ENCODE results near the gene TSC1. TPM values are rescaled to one million over a fixed set of nuclear protein-coding genes. Genes with fewer than 3 reads are reported as not detected.

Gene TSC1
- polyA plus RNA-seq, 2 of the 4 experiments (the other 2 are of a cell fraction): 15.2 to 37.9 TPM

DNA sequence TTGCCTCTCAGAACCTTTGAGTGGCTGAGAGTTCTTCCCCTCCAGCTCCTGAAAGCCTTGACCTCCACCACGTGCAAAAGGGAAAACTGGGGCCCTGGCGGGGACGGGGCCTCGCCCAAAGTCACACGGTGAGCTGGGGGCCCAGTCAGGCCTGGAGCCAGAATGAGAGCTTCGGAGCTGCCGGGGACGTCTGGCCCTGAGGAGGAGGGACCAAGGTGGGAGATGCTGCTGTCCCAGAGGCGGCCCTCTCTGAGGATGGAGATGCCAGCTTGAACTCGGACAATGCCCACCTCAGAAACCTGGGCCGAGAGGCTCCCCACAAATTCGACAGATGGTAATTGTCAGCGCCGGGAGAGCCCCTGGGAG is 67.0 kb downstream of the TSC1 start:
- Histone ChIP-seq H3K4me3 (peak overlapping the region; percentile 97), H3K4me2 (peak overlapping the region; percentile 97), H3K27ac (peak overlapping the region; percentile 89 to 95; a peak in 5 of 6 replicates), H3K4me1 (peaks cover 8% of the 10 kb centered on the region; the same call in 1 of the 3 replicates), H3K9me3 (no peaks in the 10 kb centered on the region)
- ATAC-seq: no peak; a peak in 1 of 6 replicates
- TF ChIP-seq, protein P1, sequence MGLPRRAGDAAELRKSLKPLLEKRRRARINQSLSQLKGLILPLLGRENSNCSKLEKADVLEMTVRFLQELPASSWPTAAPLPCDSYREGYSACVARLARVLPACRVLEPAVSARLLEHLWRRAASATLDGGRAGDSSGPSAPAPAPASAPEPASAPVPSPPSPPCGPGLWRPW (IDR thresholded peaks at IDR 0.05): no peak
- no peak for TF ChIP-seq JUN (IDR thresholded peaks at IDR 0.05)
- TF ChIP-seq TP53 (CRISPR knock-in tag; IDR thresholded peaks at IDR 0.05): no peak
- TF ChIP-seq JUNB (IDR thresholded peaks at IDR 0.05): no peak
- TF ChIP-seq RFX5 (IDR thresholded peaks at IDR 0.05): no peak
- TF ChIP-seq, protein P2, sequence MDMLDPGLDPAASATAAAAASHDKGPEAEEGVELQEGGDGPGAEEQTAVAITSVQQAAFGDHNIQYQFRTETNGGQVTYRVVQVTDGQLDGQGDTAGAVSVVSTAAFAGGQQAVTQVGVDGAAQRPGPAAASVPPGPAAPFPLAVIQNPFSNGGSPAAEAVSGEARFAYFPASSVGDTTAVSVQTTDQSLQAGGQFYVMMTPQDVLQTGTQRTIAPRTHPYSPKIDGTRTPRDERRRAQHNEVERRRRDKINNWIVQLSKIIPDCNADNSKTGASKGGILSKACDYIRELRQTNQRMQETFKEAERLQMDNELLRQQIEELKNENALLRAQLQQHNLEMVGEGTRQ (IDR thresholded peaks at IDR 0.05): no peak
- TF ChIP-seq, protein P3, sequence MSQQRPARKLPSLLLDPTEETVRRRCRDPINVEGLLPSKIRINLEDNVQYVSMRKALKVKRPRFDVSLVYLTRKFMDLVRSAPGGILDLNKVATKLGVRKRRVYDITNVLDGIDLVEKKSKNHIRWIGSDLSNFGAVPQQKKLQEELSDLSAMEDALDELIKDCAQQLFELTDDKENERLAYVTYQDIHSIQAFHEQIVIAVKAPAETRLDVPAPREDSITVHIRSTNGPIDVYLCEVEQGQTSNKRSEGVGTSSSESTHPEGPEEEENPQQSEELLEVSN (IDR thresholded peaks at IDR 0.05; ENCODE audit: borderline replicate concordance, low read depth): no peak
- TF ChIP-seq EHF (CRISPR knock-in tag; IDR thresholded peaks at IDR 0.05): no peak
- TF ChIP-seq NFE2L2 (conservative IDR thresholded peaks at IDR 0.05; ENCODE audit: low read length): no peak
- TF ChIP-seq, protein P4, sequence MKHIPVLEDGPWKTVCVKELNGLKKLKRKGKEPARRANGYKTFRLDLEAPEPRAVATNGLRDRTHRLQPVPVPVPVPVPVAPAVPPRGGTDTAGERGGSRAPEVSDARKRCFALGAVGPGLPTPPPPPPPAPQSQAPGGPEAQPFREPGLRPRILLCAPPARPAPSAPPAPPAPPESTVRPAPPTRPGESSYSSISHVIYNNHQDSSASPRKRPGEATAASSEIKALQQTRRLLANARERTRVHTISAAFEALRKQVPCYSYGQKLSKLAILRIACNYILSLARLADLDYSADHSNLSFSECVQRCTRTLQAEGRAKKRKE (CRISPR knock-in tag; IDR thresholded peaks at IDR 0.05; ENCODE audit: low read depth): no peak
- no peak for FAIRE-seq
- 66% methylated on average over 14 of the region's 14 CpGs for WGBS (ENCODE audit: missing lambda C conversion rate)
- ChIA-PET POLR2A (interaction anchor here (1.2 kb wide), 1 partner anchor 26 kb away, joined by 3 read pairs; no protein-coding TSS in a partner anchor), CTCF (interaction anchor here (0.8 kb wide), 1 partner anchor 96 kb away, joined by 3 read pairs; no protein-coding TSS in a partner anchor)
- no peak for DNase-seq (ENCODE audit: low read depth in 1 of 2, low spot score in 1 of 2)

DNA sequence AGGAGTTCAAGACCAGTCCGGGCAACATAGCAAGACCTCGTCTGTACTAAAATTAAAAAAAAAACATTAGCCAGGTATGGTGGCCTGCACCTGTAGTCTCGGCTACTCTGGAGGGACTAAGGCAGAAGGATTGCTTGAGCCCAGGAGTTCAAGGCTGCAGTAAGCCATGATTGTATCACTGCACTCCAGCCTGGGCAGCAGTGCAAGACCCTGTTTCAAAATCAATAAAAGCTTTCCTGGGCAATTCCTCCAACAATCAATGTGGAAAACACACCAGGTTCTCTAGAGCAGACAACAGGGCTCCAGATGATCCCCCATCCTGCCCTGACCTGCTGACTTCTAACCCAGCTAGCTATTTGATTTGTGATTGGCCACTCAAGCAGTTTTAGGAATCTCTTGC is 67.6 kb downstream of the TSC1 start:
- Histone ChIP-seq H3K9me3 (no peaks in the 10 kb centered on the region), H3K4me2 (no peak overlapping the region), H3K4me1 (peaks cover 8% of the 10 kb centered on the region; the same call in 1 of the 3 replicates), H3K4me3 (no peak overlapping the region), H3K27ac (no peak overlapping the region)
- POLR2A ChIA-PET: interaction anchor here (1.2 kb wide), 1 partner anchor 25 kb away, joined by 3 read pairs; no protein-coding TSS in a partner anchor
- ATAC-seq (no peak), DNase-seq (ENCODE audit: low read depth in 1 of 2, low spot score in 1 of 2) (no peak), FAIRE-seq (no peak)
- CTCF ChIA-PET: interaction anchor here (0.8 kb wide), 1 partner anchor 96 kb away, joined by 3 read pairs; no protein-coding TSS in a partner anchor
- 69% methylated on average over 3 of the region's 3 CpGs for WGBS (ENCODE audit: missing lambda C conversion rate)
- no peak for TF ChIP-seq POLR2AphosphoS2 (conservative IDR thresholded peaks at IDR 0.05; ENCODE audit: low read length)
- no peak for TF ChIP-seq ZSCAN20 (CRISPR knock-in tag; IDR thresholded peaks at IDR 0.05)
- no peak for TF ChIP-seq RCOR1 (IDR thresholded peaks at IDR 0.05; ENCODE audit: low read depth, low read length)
- TF ChIP-seq JUN (IDR thresholded peaks at IDR 0.05): no peak
- TF ChIP-seq MAZ (IDR thresholded peaks at IDR 0.05; ENCODE audit: borderline replicate concordance, low read depth, low read length): no peak
- TF ChIP-seq POLR2A (IDR thresholded peaks at IDR 0.05; ENCODE audit: low read length): no peak
- TF ChIP-seq MAFK (IDR thresholded peaks at IDR 0.05; ENCODE audit: partially characterized antibody): no peak

DNA sequence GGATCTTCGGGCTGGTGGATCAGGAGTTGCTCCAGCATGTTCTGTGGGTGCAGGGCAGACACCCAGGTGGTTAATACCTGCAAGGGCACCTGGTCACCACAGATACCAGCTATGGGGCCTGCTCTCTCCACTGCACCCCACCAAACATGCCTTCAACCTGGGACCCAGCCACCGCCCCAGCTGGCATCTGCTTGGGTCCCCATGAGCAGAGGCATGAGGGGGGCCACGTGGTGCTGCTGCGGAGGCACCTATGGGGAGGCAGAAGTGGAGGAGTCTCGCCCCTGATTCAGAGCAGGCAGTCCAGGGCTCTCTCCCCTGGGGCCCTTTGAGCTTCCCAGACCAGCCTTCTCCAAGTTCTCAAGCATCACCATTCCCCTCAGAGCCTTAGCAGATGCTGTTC is 69.3 kb downstream of the TSC1 start:
- WGBS (ENCODE audit: missing lambda C conversion rate): 40% methylated on average over 5 of the region's 5 CpGs
- Histone ChIP-seq H3K4me3 (no peak overlapping the region), H3K9me3 (no peaks in the 10 kb centered on the region), H3K27ac (no peak overlapping the region), H3K4me2 (no peak overlapping the region), H3K4me1 (peaks cover 8% of the 10 kb centered on the region; the same call in 1 of the 3 replicates)
- no peak for FAIRE-seq
- ATAC-seq: no peak
- ChIA-PET POLR2A (no interaction called here), CTCF (interaction anchor here (1.2 to 1.5 kb wide), 2 partner anchors 26 to 622 kb away, joined by 3 to 8 read pairs; no protein-coding TSS in a partner anchor)
- no peak for DNase-seq (ENCODE audit: low read depth in 1 of 2, low spot score in 1 of 2)
- no peak for TF ChIP-seq JUN (IDR thresholded peaks at IDR 0.05)
- no peak for TF ChIP-seq HOXB5 (CRISPR knock-in tag; IDR thresholded peaks at IDR 0.05)

DNA sequence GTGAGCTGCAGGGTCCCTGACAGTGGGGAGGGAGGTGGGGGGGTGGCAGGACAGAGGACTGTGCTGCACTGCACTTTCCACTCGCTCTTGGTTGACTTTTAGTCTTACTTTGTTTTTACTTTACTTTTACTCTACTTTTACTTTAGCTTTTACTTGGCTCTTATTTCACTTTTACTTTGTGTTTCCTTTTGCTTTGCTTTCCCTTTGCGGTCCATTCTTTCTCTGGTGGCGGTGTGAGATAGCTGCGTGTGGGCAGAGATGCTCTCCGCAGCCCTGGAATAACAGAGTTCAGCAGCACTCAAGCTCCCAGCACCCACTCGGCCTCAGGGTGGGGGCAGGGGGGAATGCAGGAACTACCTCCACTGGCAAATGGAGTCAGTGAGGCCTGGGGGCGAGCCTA is 71.0 kb downstream of the TSC1 start:
- ATAC-seq (no peak), DNase-seq (ENCODE audit: low read depth in 1 of 2, low spot score in 1 of 2) (no peak), FAIRE-seq (no peak)
- H3K9me3 ChIP-seq: no peaks in the 10 kb centered on the region
- WGBS (ENCODE audit: missing lambda C conversion rate): 64% methylated on average over 7 of the region's 7 CpGs
- POLR2A ChIA-PET: no interaction called here
- no peak overlapping the region for H3K27ac ChIP-seq
- no peak overlapping the region for H3K4me2 ChIP-seq
- H3K4me3 ChIP-seq: no peak overlapping the region
- CTCF ChIA-PET: interaction anchor here (1.9 kb wide), 1 partner anchor 29 kb away, joined by 7 read pairs; no protein-coding TSS in a partner anchor
- H3K4me1 ChIP-seq: peaks cover 5% of the 10 kb centered on the region; the same call in 1 of the 3 replicates
- TF ChIP-seq GATA3 (IDR thresholded peaks at IDR 0.05; ENCODE audit: borderline replicate concordance) (no peak), NFE2L2 (conservative IDR thresholded peaks at IDR 0.05; ENCODE audit: low read length) (no peak), FOXS1 (CRISPR knock-in tag; IDR thresholded peaks at IDR 0.05) (no peak), EHMT2 (IDR thresholded peaks at IDR 0.05; ENCODE audit: low read depth) (no peak), RFX5 (IDR thresholded peaks at IDR 0.05) (no peak), JUNB (IDR thresholded peaks at IDR 0.05) (no peak), RARB (CRISPR knock-in tag; IDR thresholded peaks at IDR 0.05) (no peak), TFCP2L1 (CRISPR knock-in tag; IDR thresholded peaks at IDR 0.05) (no peak), MYC (IDR thresholded peaks at IDR 0.05; ENCODE audit: borderline replicate concordance, low read length) (no peak)
- TF ChIP-seq, protein P5, sequence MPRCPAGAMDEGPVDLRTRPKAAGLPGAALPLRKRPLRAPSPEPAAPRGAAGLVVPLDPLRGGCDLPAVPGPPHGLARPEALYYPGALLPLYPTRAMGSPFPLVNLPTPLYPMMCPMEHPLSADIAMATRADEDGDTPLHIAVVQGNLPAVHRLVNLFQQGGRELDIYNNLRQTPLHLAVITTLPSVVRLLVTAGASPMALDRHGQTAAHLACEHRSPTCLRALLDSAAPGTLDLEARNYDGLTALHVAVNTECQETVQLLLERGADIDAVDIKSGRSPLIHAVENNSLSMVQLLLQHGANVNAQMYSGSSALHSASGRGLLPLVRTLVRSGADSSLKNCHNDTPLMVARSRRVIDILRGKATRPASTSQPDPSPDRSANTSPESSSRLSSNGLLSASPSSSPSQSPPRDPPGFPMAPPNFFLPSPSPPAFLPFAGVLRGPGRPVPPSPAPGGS (IDR thresholded peaks at IDR 0.05): no peak
- TF ChIP-seq, protein P2 (IDR thresholded peaks at IDR 0.05): no peak
- TF ChIP-seq, protein P6, sequence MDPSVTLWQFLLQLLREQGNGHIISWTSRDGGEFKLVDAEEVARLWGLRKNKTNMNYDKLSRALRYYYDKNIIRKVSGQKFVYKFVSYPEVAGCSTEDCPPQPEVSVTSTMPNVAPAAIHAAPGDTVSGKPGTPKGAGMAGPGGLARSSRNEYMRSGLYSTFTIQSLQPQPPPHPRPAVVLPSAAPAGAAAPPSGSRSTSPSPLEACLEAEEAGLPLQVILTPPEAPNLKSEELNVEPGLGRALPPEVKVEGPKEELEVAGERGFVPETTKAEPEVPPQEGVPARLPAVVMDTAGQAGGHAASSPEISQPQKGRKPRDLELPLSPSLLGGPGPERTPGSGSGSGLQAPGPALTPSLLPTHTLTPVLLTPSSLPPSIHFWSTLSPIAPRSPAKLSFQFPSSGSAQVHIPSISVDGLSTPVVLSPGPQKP (IDR thresholded peaks at IDR 0.05; ENCODE audit: low read depth, low read length): no peak
